Vagina (tissue), 2 donors: ENCODE data around the gene ATG4B. TPM values are rescaled to one million over a fixed set of nuclear protein-coding genes. Genes with fewer than 3 reads are reported as not detected.

Experiments used
- DNase-seq, 2 donors: peaks; one replicate each; pipeline ENCODE4 v3.0.0-alpha.2; 2017; ENCODE audit errors: extremely low spot score in 2 of 2
- H3K27ac ChIP-seq: fragments of 200-600 bp; sonication (generic); one replicate; pipeline ENCODE4 v1.5.1; 2019
- H3K27me3 ChIP-seq: fragments of 200-600 bp; sonication (generic); one replicate; pipeline ENCODE4 v1.5.1; 2019
- H3K36me3 ChIP-seq, 2 donors: fragments of 200-600 bp; sonication (generic); one replicate each; pipeline ENCODE4 v1.5.1; 2017 to 2019
- H3K4me1 ChIP-seq: fragments of 200-600 bp; sonication (generic); one replicate; pipeline ENCODE4 v1.5.1; 2019
- H3K4me3 ChIP-seq, 2 donors: fragments of 200-600 bp; sonication (generic); 1 replicate in 1 of 2; 2 replicates in 1 of 2; pipeline ENCODE4 v1.5.1; 2016 to 2019
- H3K9me3 ChIP-seq: fragments of 200-600 bp; sonication (generic); one replicate; pipeline ENCODE4 v1.5.1; 2019
- POLR2A ChIP-seq, 2 donors: fragments of 450-650 bp; IDR thresholded peaks; one replicate each; pipeline ENCODE4 v1.6.1; 2017; ENCODE audit warnings: antibody characterized with exemption in 2 of 2, mild to moderate bottlenecking in 2 of 2, moderate library complexity in 2 of 2
- POLR2AphosphoS5 ChIP-seq, 2 donors: sonication (generic); formaldehyde crosslinking; IDR thresholded peaks; one replicate each; pipeline ENCODE4 v1.9.0; 2017; ENCODE audit warnings: antibody characterized with exemption in 2 of 2, mild to moderate bottlenecking in 2 of 2, low read depth in 1 of 2; ENCODE audit not compliant: insufficient read depth in 1 of 2
- intact Hi-C: fragments of 100-400 bp; cut with DNase I; formaldehyde crosslinking; loops from one replicate; pipeline ENCODE4 v1.15.1; 2023
- total RNA-seq: library from RNA; depleted of rRNA; stranded (reverse); fragments of >200 nt; gene quantifications from one replicate; pipeline ENCODE4 v1.2.3, GENCODE V29; 2016
- TF ChIP-seq, protein P1 (sequence below), 3 experiments: fragments of 450-650 bp in 2 of 3; fragments of 200-600 bp in 1 of 3; sonication (generic) in 1 of 3; IDR thresholded peaks; one replicate each; pipeline ENCODE4 v1.5.1; 2017 to 2019; ENCODE audit warnings: antibody characterized with exemption in 3 of 3, mild to moderate bottlenecking in 2 of 3, moderate library complexity in 2 of 3

Gene ATG4B
- total RNA-seq, 1 donor from 2014 or later: 104 TPM

DNA sequence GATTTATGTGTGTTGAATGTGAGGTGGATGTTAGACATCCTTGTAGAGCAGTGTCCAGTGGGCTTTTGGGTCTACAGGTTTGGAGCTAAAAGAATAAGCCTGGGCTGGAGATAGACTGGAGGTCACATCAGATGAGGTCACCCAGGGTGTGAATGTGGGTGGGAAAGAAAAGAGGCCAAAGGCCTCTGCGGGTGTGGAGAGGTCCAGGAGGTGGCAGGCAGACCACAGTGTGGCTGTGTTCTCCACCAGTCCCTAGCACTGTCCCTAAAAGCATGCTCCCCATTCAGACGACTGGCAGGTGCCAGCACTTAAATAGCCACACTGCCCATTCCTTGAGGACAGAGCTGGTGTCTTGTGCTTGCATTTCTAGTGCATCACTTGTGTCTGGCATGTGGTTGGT, 4.1 kb downstream of the ATG4B start:
- H3K27ac ChIP-seq: no peak overlapping the region
- no peaks in the 10 kb centered on the region for H3K9me3 ChIP-seq
- H3K27me3 ChIP-seq: no peaks in the 10 kb centered on the region
- TF ChIP-seq, protein P1, sequence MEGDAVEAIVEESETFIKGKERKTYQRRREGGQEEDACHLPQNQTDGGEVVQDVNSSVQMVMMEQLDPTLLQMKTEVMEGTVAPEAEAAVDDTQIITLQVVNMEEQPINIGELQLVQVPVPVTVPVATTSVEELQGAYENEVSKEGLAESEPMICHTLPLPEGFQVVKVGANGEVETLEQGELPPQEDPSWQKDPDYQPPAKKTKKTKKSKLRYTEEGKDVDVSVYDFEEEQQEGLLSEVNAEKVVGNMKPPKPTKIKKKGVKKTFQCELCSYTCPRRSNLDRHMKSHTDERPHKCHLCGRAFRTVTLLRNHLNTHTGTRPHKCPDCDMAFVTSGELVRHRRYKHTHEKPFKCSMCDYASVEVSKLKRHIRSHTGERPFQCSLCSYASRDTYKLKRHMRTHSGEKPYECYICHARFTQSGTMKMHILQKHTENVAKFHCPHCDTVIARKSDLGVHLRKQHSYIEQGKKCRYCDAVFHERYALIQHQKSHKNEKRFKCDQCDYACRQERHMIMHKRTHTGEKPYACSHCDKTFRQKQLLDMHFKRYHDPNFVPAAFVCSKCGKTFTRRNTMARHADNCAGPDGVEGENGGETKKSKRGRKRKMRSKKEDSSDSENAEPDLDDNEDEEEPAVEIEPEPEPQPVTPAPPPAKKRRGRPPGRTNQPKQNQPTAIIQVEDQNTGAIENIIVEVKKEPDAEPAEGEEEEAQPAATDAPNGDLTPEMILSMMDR (IDR thresholded peaks at IDR 0.05): no peak
- TF ChIP-seq POLR2A (IDR thresholded peaks at IDR 0.05): no peak
- no peak for TF ChIP-seq POLR2AphosphoS5 (IDR thresholded peaks at IDR 0.05; ENCODE audit: insufficient read depth in 1 of 2, low read depth in 1 of 2)
- H3K4me3 ChIP-seq: no peak overlapping the region
- intact Hi-C loops: no loop called here
- peaks cover 37% of the 10 kb centered on the region for H3K4me1 ChIP-seq
- DNase-seq: no peak
- H3K36me3 ChIP-seq: no peaks in the 10 kb centered on the region

DNA sequence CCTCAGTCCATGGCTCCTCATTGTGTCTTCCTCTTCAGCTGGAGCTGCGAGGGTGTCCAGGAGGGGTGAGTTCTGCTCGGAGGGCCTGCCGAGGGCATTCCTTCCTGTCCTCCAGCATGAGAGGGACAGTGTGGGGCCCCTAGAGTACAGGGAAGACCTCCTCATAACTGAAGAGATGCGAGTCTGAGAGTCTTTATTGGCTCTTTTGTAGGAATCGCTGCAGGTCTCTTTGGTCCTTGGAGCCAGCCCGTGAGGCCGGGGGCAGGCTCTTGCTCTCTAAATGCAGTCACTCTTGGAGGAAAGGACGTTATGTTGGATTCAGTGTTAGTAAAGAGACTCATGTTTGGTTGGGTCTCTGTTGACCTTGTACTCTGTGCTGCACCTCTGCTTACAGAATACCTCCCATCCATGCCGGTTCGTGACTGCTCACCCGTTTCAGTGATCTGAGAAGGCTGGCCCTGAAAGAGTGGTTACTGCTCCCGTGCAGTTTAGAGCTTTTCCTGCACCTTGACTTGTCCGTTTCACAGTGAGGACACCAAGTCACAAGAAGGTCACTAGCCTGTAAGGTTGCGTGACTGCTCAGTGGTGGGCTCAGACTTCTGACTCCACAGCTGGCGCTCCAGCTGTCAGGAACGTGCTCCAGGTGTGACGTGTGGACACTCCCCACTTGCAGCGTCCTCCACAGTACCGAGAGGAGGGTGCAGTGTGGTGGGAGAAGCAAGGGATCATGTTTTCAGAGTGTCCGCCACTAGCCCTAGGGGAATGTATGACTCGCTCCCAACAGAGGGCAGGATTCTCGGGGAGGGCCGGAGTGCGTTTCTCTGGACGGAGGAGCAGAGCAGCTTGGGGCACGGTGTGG, 7.8 kb downstream of the ATG4B start:
- H3K27me3 ChIP-seq: no peaks in the 10 kb centered on the region
- DNase-seq: no peak
- peaks cover 14% of the 10 kb centered on the region for H3K4me1 ChIP-seq
- intact Hi-C loops: no loop called here
- H3K9me3 ChIP-seq: no peaks in the 10 kb centered on the region
- H3K4me3 ChIP-seq: no peak overlapping the region
- no peak for TF ChIP-seq POLR2AphosphoS5 (IDR thresholded peaks at IDR 0.05; ENCODE audit: insufficient read depth in 1 of 2, low read depth in 1 of 2)
- H3K36me3 ChIP-seq: no peaks in the 10 kb centered on the region
- no peak overlapping the region for H3K27ac ChIP-seq

DNA sequence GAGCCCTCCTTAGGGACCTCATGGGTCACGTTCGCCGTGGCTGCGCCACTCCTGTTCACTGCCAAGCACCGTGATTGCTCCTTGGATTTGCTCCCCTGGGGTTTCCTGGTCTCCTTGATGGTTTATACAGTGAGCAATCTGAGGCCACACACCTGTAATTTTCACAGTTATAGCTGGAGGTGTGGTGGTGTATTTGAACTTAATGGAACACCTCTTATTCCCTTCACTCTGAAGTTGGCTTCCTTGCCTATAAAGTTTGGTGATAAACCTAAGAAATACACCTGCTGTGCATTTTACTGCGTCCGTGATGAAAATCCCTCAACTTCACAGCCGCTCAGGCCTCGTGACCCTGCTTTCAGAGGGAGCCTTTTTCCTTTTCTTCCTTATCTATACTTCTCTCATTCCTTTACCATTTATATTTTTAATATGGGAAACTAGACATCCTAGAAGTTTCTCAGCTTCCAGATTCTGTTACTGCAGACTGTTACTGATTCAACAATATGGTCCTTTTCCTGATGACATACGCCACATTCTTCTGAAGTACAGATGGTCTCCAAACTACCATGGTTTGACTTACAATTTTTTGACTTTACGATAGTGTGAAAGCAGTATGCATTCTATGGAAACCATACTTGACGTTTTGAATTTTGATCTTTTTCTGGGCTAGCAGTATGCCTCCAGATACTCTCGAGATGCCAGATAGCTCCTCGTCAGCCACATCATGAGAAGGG, 8.6 kb downstream of the ATG4B start:
- intact Hi-C loops: no loop called here
- no peak for TF ChIP-seq POLR2A (IDR thresholded peaks at IDR 0.05)
- no peak for TF ChIP-seq POLR2AphosphoS5 (IDR thresholded peaks at IDR 0.05; ENCODE audit: insufficient read depth in 1 of 2, low read depth in 1 of 2)
- TF ChIP-seq, protein P1 (IDR thresholded peaks at IDR 0.05): no peak
- no peaks in the 10 kb centered on the region for H3K27me3 ChIP-seq
- peaks cover 0 to 4% of the 10 kb centered on the region in 2 donors for H3K36me3 ChIP-seq
- no peak overlapping the region for H3K4me3 ChIP-seq
- no peak for DNase-seq
- H3K4me1 ChIP-seq: peaks cover 7% of the 10 kb centered on the region
- no peaks in the 10 kb centered on the region for H3K9me3 ChIP-seq
- no peak overlapping the region for H3K27ac ChIP-seq

DNA sequence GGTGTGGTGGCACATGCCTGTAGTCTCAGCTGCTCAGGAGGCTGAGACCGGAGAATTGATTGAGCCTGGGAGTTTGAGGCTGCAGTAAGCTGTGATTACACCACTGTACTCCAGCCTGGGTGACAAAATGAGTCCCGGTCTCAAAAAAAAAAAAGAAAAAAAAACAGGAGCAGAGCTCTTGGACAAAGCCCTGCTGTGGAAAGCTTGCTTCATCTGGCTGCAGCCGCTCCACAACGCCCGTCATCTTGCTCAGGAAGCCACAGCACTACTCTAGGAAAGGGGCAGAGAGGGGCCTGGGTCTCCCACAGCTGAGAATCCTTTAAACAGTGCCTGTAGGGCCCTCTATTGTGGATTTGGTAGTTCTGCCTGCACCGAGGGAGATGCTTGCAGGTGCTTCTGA, 11.0 kb downstream of the ATG4B start:
- H3K36me3 ChIP-seq: peaks cover 0 to 28% of the 10 kb centered on the region in 2 donors
- TF ChIP-seq POLR2A (IDR thresholded peaks at IDR 0.05) (no peak), POLR2AphosphoS5 (IDR thresholded peaks at IDR 0.05; ENCODE audit: insufficient read depth in 1 of 2, low read depth in 1 of 2) (no peak)
- TF ChIP-seq, protein P1 (IDR thresholded peaks at IDR 0.05): no peak
- no peaks in the 10 kb centered on the region for H3K27me3 ChIP-seq
- no peak overlapping the region for H3K4me3 ChIP-seq
- intact Hi-C loops: no loop called here
- H3K4me1 ChIP-seq: no peaks in the 10 kb centered on the region
- H3K9me3 ChIP-seq: no peaks in the 10 kb centered on the region
- H3K27ac ChIP-seq: no peak overlapping the region
- DNase-seq: no peak

DNA sequence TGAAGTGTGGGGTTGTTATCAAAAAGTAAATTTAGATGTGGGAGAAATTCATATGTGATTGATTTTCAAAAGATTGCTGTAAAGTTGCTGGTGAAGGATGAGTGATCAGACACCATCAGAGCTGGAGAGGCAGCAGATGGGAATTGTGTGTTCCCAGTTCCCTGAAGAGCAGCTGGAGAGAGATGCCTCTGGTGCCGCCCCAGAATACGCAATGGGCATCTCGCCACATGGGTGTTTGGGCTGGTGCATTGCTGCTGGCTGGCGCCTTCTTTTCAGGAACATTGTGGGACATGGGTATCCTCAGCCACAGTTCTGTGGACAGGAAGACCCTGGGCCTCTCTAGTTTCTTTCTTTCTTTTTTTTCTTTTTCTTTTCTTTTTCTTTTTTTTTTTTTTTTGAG, 11.9 kb downstream of the ATG4B start:
- Histone ChIP-seq H3K27me3 (no peaks in the 10 kb centered on the region), H3K36me3 (peaks cover 0 to 36% of the 10 kb centered on the region in 2 donors), H3K9me3 (no peaks in the 10 kb centered on the region), H3K27ac (no peak overlapping the region), H3K4me1 (no peaks in the 10 kb centered on the region), H3K4me3 (no peak overlapping the region)
- TF ChIP-seq POLR2AphosphoS5 (IDR thresholded peaks at IDR 0.05; ENCODE audit: insufficient read depth in 1 of 2, low read depth in 1 of 2): no peak
- intact Hi-C loops: no loop called here
- no peak for DNase-seq
